Transverse colon (tissue), 3 donors: ENCODE measurements around the gene HIPK2.

ENCODE experiments used
- CTCF ChIP-seq, 5 experiments: fragments of 200-600 bp in 3 of 5; fragments of 450-650 bp in 2 of 5; sonication (generic) in 3 of 5; IDR thresholded peaks; 1 replicate in 2 of 5; 2 replicates in 3 of 5; pipeline ENCODE4 v1.5.1; 2016 to 2017; ENCODE audit warnings: antibody characterized with exemption in 5 of 5, inconsistent platforms in 3 of 5, mild to moderate bottlenecking in 2 of 5, moderate library complexity in 1 of 5
- POLR2A ChIP-seq: fragments of 450-650 bp; IDR thresholded peaks from one replicate; pipeline ENCODE4 v1.6.1; 2016; ENCODE audit warnings: antibody characterized with exemption, mild to moderate bottlenecking, moderate library complexity

- TF ChIP-seq CTCF (IDR thresholded peaks at IDR 0.05), result no peak
- no peak for TF ChIP-seq POLR2A
Measured at GRCh38 chr7:139587535-139587934, 190.3 kb downstream of the HIPK2 start.
